Ovary (tissue), 9 donors: Measurements from ENCODE around the gene COL23A1. TPM values are rescaled to one million over a fixed set of nuclear protein-coding genes. Genes with fewer than 3 reads are reported as not detected.

Experiments
- DNase-seq, 5 donors: peaks; one replicate each; pipeline ENCODE4 v3.0.0-alpha.2; 2019 to 2020
- H3K27ac ChIP-seq, 2 donors: fragments of 200-600 bp; one replicate each; pipeline versions ENCODE4 v1.5.1 to v1.8.0; 2019 to 2022
- H3K27me3 ChIP-seq: fragments of 200-600 bp; one replicate; pipeline ENCODE4 v1.8.0; 2022
- H3K36me3 ChIP-seq: fragments of 200-600 bp; sonication (generic); one replicate; pipeline ENCODE4 v1.5.1; 2019
- H3K4me1 ChIP-seq: one replicate; pipeline ENCODE4 v1.8.1; 2013; ENCODE audit warnings: mild to moderate bottlenecking, moderate library complexity; ENCODE audit not compliant: insufficient read depth
- H3K4me3 ChIP-seq: fragments of 200-600 bp; sonication (generic); one replicate; pipeline ENCODE4 v1.5.1; 2017
- H3K9me3 ChIP-seq, 2 donors: fragments of 200-600 bp in 1 of 2; sonication (generic) in 1 of 2; one replicate each; pipeline versions ENCODE4 v1.5.1 to v1.8.1; 2013 to 2019; ENCODE audit warnings: mild to moderate bottlenecking in 1 of 2, moderate library complexity in 1 of 2
- CTCF ChIP-seq, 3 donors: fragments of 450-650 bp in 2 of 3; fragments of 200-600 bp in 1 of 3; IDR thresholded peaks; one replicate each; pipeline versions ENCODE4 v1.5.1 to v1.8.0; 2016 to 2022; ENCODE audit warnings: antibody characterized with exemption in 3 of 3, mild to moderate bottlenecking in 1 of 3
- EP300 ChIP-seq: sonication (generic); formaldehyde crosslinking; IDR thresholded peaks from one replicate; pipeline ENCODE4 v1.6.1; 2017; ENCODE audit warnings: antibody characterized with exemption
- POLR2A ChIP-seq: fragments of 450-650 bp; IDR thresholded peaks from one replicate; pipeline ENCODE4 v1.6.1; 2017; ENCODE audit warnings: antibody characterized with exemption, mild to moderate bottlenecking, moderate library complexity
- WGBS, 3 donors: extraction: QIAGEN DNeasy Blood & Tissue Kit in 1 of 3; methylation state at CpG; one replicate each; pipeline versions ENCODE4 v1.1.5 to v1.1.7; 2013 to 2017; 5-methylcytosine and 5-hydroxymethylcytosine counted together
- intact Hi-C, 4 donors: fragments of 100-400 bp; cut with DNase I; formaldehyde crosslinking; loops; one replicate each; pipeline versions ENCODE4 v1.11.0 to v1.15.1; 2022 to 2023
- polyA plus RNA-seq, 2 donors: library from polyadenylated mRNA; stranded (reverse); fragments of 200-250 nt in 1 of 2; fragments of 350-450 nt in 1 of 2; fragmentation: Illumina TruSeq in 1 of 2; extraction: RNeasy Lipid Tissue Mini Kit (QIAGEN cat#74804) in 1 of 2; gene quantifications; one replicate each; pipeline ENCODE4 v1.2.3, GENCODE V29; 2013 to 2014
- total RNA-seq, 7 donors: library from RNA; depleted of rRNA in 2 of 7; stranded (reverse); fragments of >200 nt in 2 of 7; fragmentation: NEBNext Ultra II Directional in 3 of 7; extraction: Animal tissue kit (Norgen Biotek cat#: 25700) in 3 of 7; gene quantifications; one replicate each; pipeline versions ENCODE4 v1.1.0 to v1.2.4, GENCODE V29; 2016 to 2023
- donor health status: DM: no; HTN: no; CAD: no; lungs with moderate emphysema.
- donor health status: DM: no; HTN: no; CAD: no.
- donor health status: Bipolar disorder and iron deficiency.
- donor health status: DM: yes; HTN: yes; CAD: no.
- donor health status: DM: no; HTN: no; CAD: no.
- donor health status: DM: yes; HTN: yes; CAD: no.

The COL23A1 gene
- total and polyA plus RNA-seq, 9 donors = 0.13 to 0.92 (median 0.39) TPM; not detected in 1

- WGBS, 3 donors = 59 to 68% (median 60%) methylated on average over 8 of the region's 8 CpGs
- Histone ChIP-seq H3K27ac (no peak overlapping the region), H3K36me3 (no peaks in the 10 kb centered on the region), H3K4me3 (no peak overlapping the region), H3K4me1 (peaks cover 3% of the 10 kb centered on the region), H3K27me3 (no peaks in the 10 kb centered on the region), H3K9me3 (no peaks in the 10 kb centered on the region)
- intact Hi-C loops = no loop called here
- DNase-seq = no peak
- TF ChIP-seq CTCF (IDR thresholded peaks at IDR 0.05) = no peak
- TF ChIP-seq POLR2A = no peak
- no peak for TF ChIP-seq EP300
These were observed 378.8 kb downstream of the COL23A1 start for GRCh38 chr5:178211095-178212048.

DNA sequence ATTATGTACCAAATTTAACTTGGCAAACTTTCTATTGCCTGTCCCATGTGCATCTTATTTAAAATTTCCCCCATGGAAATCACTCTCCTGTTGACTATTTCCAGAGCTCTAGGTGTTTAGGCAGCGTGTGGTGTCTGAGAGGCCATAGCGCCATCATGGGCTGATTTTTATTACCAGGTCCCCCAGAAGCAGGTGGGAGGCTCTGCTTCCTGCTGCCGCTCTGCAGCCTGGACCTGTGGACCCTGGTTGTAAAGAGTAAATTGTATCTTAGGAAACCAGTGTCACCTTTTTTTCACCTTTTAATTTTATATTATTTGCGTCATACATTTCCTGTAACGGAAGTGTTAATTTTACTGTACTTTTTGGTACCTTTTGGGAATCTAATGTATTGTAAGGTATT is 379.5 kb downstream of the COL23A1 start:
- intact Hi-C loops = no loop called here
- no peaks in the 10 kb centered on the region for H3K9me3 ChIP-seq
- 88 to 90% (median 88%) methylated on average over 5 of the region's 5 CpGs for WGBS, 3 donors
- H3K4me1 ChIP-seq = peaks cover 8% of the 10 kb centered on the region
- no peak for DNase-seq
- no peaks in the 10 kb centered on the region for H3K27me3 ChIP-seq
- no peaks in the 10 kb centered on the region for H3K36me3 ChIP-seq
- TF ChIP-seq EP300 (no peak), CTCF (IDR thresholded peaks at IDR 0.05) (no peak)
- H3K4me3 ChIP-seq = no peak overlapping the region
- H3K27ac ChIP-seq = no peak overlapping the region

DNA sequence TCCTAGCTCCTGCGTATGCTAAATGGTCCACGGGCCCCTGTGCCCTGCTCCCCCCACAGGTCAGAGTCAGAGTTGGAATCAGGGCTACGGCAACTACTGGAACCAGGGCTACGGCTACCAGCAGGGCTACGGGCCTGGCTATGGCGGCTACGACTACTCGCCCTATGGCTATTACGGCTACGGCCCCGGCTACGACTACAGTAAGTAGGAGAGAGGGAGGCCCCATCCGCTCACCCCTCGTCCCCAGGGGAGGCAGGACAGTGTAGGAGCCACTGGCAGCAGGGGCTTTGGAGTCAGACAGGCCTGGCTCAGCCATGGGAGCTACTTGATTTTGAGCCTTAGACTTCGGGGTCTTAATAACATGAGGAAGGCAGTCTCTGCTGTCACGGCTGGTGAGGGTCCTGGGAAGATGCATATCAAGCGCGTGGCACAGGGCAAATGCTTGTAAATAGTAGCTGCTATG is 380.1 kb downstream of the COL23A1 start:
- DNase-seq = no peak
- TF ChIP-seq POLR2A (no peak), CTCF (IDR thresholded peaks at IDR 0.05) (no peak), EP300 (no peak)
- Histone ChIP-seq H3K27me3 (no peaks in the 10 kb centered on the region), H3K9me3 (no peaks in the 10 kb centered on the region), H3K4me1 (peaks cover 10% of the 10 kb centered on the region), H3K27ac (no peak overlapping the region), H3K4me3 (no peak overlapping the region), H3K36me3 (no peaks in the 10 kb centered on the region)
- 85 to 89% (median 87%) methylated on average over 18 of the region's 18 CpGs for WGBS, 3 donors
- intact Hi-C loops = no loop called here

GRCh38 chr5:178209334-178210072 is 380.7 kb downstream of the COL23A1 start:
- no peaks in the 10 kb centered on the region for H3K9me3 ChIP-seq
- no peak overlapping the region for H3K27ac ChIP-seq
- no peak overlapping the region for H3K4me3 ChIP-seq
- no peak for DNase-seq
- H3K27me3 ChIP-seq = no peaks in the 10 kb centered on the region
- intact Hi-C loops = no loop called here
- H3K4me1 ChIP-seq = peaks cover 10% of the 10 kb centered on the region
- no peak for TF ChIP-seq CTCF (IDR thresholded peaks at IDR 0.05)
- no peak for TF ChIP-seq POLR2A
- TF ChIP-seq EP300 = no peak
- 72 to 78% (median 77%) methylated on average over 8 of the region's 8 CpGs for WGBS, 3 donors
- H3K36me3 ChIP-seq = no peaks in the 10 kb centered on the region
